ENCODE results near the gene INSYN2B. TPM values are rescaled to one million over a fixed set of nuclear protein-coding genes. Genes with fewer than 3 reads are reported as not detected.
"Not testable (repeated sequence)": the region's sequence is repeated elsewhere in the genome, so short reads cannot be mapped to it uniquely, and the experiment has no call there.

INSYN2B gene
- polyA plus RNA-seq, 1 donor (not counting 4 experiments of a cell fraction or from before 2014, with no cell fraction given) = 0.16 TPM

GRCh38 chr5:169956126-169956525 is 24.2 kb downstream of the INSYN2B start:
- no peaks in the 10 kb centered on the region for H3K36me3 ChIP-seq (ENCODE audit: control insufficient read depth in 2 of 2, extremely low read depth in 1 of 2, insufficient read depth in 2 of 2, low read length in 2 of 2)
- H3K27ac ChIP-seq (ENCODE audit: control insufficient read depth, insufficient read depth, low read length) = no peak overlapping the region
- FAIRE-seq = no peak
- no peaks in the 10 kb centered on the region for H4K20me1 ChIP-seq (ENCODE audit: control insufficient read depth, extremely low read depth, insufficient read depth, low read length)
- DNase-seq (ENCODE audit: low read depth, low spot score) = no peak
- H3K79me2 ChIP-seq (ENCODE audit: control insufficient read depth, insufficient read depth, low read length) = no peaks in the 10 kb centered on the region
- no peak overlapping the region for H3K4me2 ChIP-seq (ENCODE audit: control insufficient read depth, extremely low read depth, insufficient read depth, low read depth, low read length)
- TF ChIP-seq, protein P1, sequence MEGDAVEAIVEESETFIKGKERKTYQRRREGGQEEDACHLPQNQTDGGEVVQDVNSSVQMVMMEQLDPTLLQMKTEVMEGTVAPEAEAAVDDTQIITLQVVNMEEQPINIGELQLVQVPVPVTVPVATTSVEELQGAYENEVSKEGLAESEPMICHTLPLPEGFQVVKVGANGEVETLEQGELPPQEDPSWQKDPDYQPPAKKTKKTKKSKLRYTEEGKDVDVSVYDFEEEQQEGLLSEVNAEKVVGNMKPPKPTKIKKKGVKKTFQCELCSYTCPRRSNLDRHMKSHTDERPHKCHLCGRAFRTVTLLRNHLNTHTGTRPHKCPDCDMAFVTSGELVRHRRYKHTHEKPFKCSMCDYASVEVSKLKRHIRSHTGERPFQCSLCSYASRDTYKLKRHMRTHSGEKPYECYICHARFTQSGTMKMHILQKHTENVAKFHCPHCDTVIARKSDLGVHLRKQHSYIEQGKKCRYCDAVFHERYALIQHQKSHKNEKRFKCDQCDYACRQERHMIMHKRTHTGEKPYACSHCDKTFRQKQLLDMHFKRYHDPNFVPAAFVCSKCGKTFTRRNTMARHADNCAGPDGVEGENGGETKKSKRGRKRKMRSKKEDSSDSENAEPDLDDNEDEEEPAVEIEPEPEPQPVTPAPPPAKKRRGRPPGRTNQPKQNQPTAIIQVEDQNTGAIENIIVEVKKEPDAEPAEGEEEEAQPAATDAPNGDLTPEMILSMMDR (optimal IDR thresholded peaks at IDR 0.05 in 1 of 3, IDR thresholded peaks at IDR 0.05 in 1 of 3, conservative IDR thresholded peaks at IDR 0.05 in 1 of 3; ENCODE audit: extremely low read depth in 1 of 3, insufficient read depth in 2 of 3, low read length in 3 of 3) = no peak
- TF ChIP-seq EZH2 (IDR thresholded peaks at IDR 0.05; ENCODE audit: low read length) = no peak
- H3K27me3 ChIP-seq (ENCODE audit: control insufficient read depth, extremely low read depth, insufficient read depth, low read length) = no peaks in the 10 kb centered on the region
- H3K9me3 ChIP-seq (ENCODE audit: control insufficient read depth, low read depth, low read length) = no peaks in the 10 kb centered on the region
- H2AFZ ChIP-seq (ENCODE audit: control insufficient read depth, low read length) = no peak overlapping the region
- no peak overlapping the region for H3K4me3 ChIP-seq (ENCODE audit: control insufficient read depth in 2 of 3, extremely low read depth in 1 of 3, insufficient read depth in 2 of 3, low read depth in 1 of 3, low read length in 3 of 3)
- dilution Hi-C loops (cut with MboI; ENCODE audit: extremely low pct_ligation_motif_present, low sequenced_read_pairs) = no loop called here
- H3K4me1 ChIP-seq (ENCODE audit: control insufficient read depth, extremely low read depth, insufficient read depth, low read length) = peaks cover 14% of the 10 kb centered on the region
- no peak overlapping the region for H3K9ac ChIP-seq (ENCODE audit: control insufficient read depth, extremely low read depth, insufficient read depth, low read length)
- no peaks in the 10 kb centered on the region for H3K9me1 ChIP-seq (ENCODE audit: control insufficient read depth, extremely low read depth, insufficient read depth, low read length)

GRCh38 chr5:169954786-169955185 is 25.5 kb downstream of the INSYN2B start:
- Histone ChIP-seq H4K20me1 (ENCODE audit: control insufficient read depth, extremely low read depth, insufficient read depth, low read length) (no peaks in the 10 kb centered on the region), H3K9me1 (ENCODE audit: control insufficient read depth, extremely low read depth, insufficient read depth, low read length) (no peaks in the 10 kb centered on the region), H3K9me3 (ENCODE audit: control insufficient read depth, low read depth, low read length) (no peaks in the 10 kb centered on the region), H3K27me3 (ENCODE audit: control insufficient read depth, extremely low read depth, insufficient read depth, low read length) (no peaks in the 10 kb centered on the region), H3K36me3 (ENCODE audit: control insufficient read depth in 2 of 2, extremely low read depth in 1 of 2, insufficient read depth in 2 of 2, low read length in 2 of 2) (no peaks in the 10 kb centered on the region), H2AFZ (ENCODE audit: control insufficient read depth, low read length) (no peak overlapping the region), H3K27ac (ENCODE audit: control insufficient read depth, insufficient read depth, low read length) (no peak overlapping the region), H3K4me2 (ENCODE audit: control insufficient read depth, extremely low read depth, insufficient read depth, low read depth, low read length) (no peak overlapping the region), H3K9ac (ENCODE audit: control insufficient read depth, extremely low read depth, insufficient read depth, low read length) (no peak overlapping the region), H3K4me1 (ENCODE audit: control insufficient read depth, extremely low read depth, insufficient read depth, low read length) (peaks cover 14% of the 10 kb centered on the region), H3K79me2 (ENCODE audit: control insufficient read depth, insufficient read depth, low read length) (no peaks in the 10 kb centered on the region), H3K4me3 (ENCODE audit: control insufficient read depth in 2 of 3, extremely low read depth in 1 of 3, insufficient read depth in 2 of 3, low read depth in 1 of 3, low read length in 3 of 3) (no peak overlapping the region)
- DNase-seq (ENCODE audit: low read depth, low spot score) (no peak), FAIRE-seq (no peak)
- dilution Hi-C loops (cut with MboI; ENCODE audit: extremely low pct_ligation_motif_present, low sequenced_read_pairs) = no loop called here
- no peak for TF ChIP-seq EZH2 (IDR thresholded peaks at IDR 0.05; ENCODE audit: low read length)
- TF ChIP-seq, protein P1 (optimal IDR thresholded peaks at IDR 0.05 in 1 of 3, IDR thresholded peaks at IDR 0.05 in 1 of 3, conservative IDR thresholded peaks at IDR 0.05 in 1 of 3; ENCODE audit: extremely low read depth in 1 of 3, insufficient read depth in 2 of 3, low read length in 3 of 3) = no peak

- H2AFZ ChIP-seq (ENCODE audit: control insufficient read depth, low read length); H3K27ac ChIP-seq (ENCODE audit: control insufficient read depth, insufficient read depth, low read length); H4K20me1 ChIP-seq (ENCODE audit: control insufficient read depth, extremely low read depth, insufficient read depth, low read length); H3K27me3 ChIP-seq (ENCODE audit: control insufficient read depth, extremely low read depth, insufficient read depth, low read length); H3K4me3 ChIP-seq (ENCODE audit: control insufficient read depth in 2 of 3, extremely low read depth in 1 of 3, insufficient read depth in 2 of 3, low read depth in 1 of 3, low read length in 3 of 3); dilution Hi-C loops (cut with MboI; ENCODE audit: extremely low pct_ligation_motif_present, low sequenced_read_pairs); H3K9me1 ChIP-seq (ENCODE audit: control insufficient read depth, extremely low read depth, insufficient read depth, low read length); FAIRE-seq; H3K9me3 ChIP-seq (ENCODE audit: control insufficient read depth, low read depth, low read length); H3K9ac ChIP-seq (ENCODE audit: control insufficient read depth, extremely low read depth, insufficient read depth, low read length); H3K79me2 ChIP-seq (ENCODE audit: control insufficient read depth, insufficient read depth, low read length); H3K36me3 ChIP-seq (ENCODE audit: control insufficient read depth in 2 of 2, extremely low read depth in 1 of 2, insufficient read depth in 2 of 2, low read length in 2 of 2); DNase-seq (ENCODE audit: low read depth, low spot score): not testable (repeated sequence)
- Histone ChIP-seq H3K4me1 (ENCODE audit: control insufficient read depth, extremely low read depth, insufficient read depth, low read length) (peaks cover 14% of the 10 kb centered on the region), H3K4me2 (ENCODE audit: control insufficient read depth, extremely low read depth, insufficient read depth, low read depth, low read length) (peak overlapping the region; percentile 4)
These were observed 27.1 kb downstream of the INSYN2B start for GRCh38 chr5:169953196-169953595.
